ENCODE measurements around the gene LAPTM5. TPM values are rescaled to one million over a fixed set of nuclear protein-coding genes. Genes with fewer than 3 reads are reported as not detected.

LAPTM5 gene
- total and polyA plus RNA-seq, 3 donors from 2014 or later: 2.0 to 46.9 (median 16.3) TPM

DNA sequence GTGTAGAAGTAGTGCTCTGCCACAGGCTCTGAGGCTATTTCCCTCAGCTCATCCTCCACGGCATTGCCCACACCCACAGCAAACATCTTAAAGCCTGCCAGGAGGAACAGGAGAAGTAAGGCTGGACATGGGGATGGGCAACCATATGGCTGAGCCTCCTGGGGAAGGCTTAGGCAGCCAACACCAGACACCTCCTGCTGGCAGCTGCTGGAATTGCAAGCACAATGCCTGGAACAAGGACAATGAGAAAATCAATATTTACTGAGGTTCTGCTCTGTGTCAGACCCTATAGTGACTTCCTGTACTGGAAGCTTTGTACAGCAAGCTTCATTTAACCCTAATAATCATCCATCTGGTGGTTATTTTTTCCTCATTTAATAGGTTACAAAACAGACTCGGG is 42.4 kb downstream of the LAPTM5 start:
- TF ChIP-seq POLR2A (IDR thresholded peaks at IDR 0.05) (no peak), CTCF (IDR thresholded peaks at IDR 0.05) (peak in 2 of 3 experiments; percentile 43 to 46)
- intact Hi-C loops (cut with DNase I; ENCODE audit: low total_unique reads): no loop called here
- 69 to 73% methylated on average over 2 of the region's 2 CpGs for WGBS, 2 donors

GRCh38 chr1:30714536-30715090 is 43.0 kb downstream of the LAPTM5 start:
- intact Hi-C loops (cut with DNase I; ENCODE audit: low total_unique reads): no loop called here
- TF ChIP-seq POLR2A (IDR thresholded peaks at IDR 0.05): no peak
- no peak for TF ChIP-seq CTCF (IDR thresholded peaks at IDR 0.05)
- WGBS, 2 donors: 93 to 95% methylated on average over 8 of the region's 8 CpGs
- no peaks in the 10 kb centered on the region for H3K27me3 ChIP-seq
- no peak overlapping the region for H3K27ac ChIP-seq
- H3K4me3 ChIP-seq: no peak overlapping the region
- H3K4me1 ChIP-seq: peaks cover 7% of the 10 kb centered on the region
- no peaks in the 10 kb centered on the region for H3K9me3 ChIP-seq
- no peaks in the 10 kb centered on the region for H3K36me3 ChIP-seq (ENCODE audit: low read depth, missing control alignments)
- no peak for DNase-seq

More for the DNA sequence above, 42.4 kb downstream of the LAPTM5 start:
- Histone ChIP-seq H3K9me3 (no peaks in the 10 kb centered on the region), H3K36me3 (ENCODE audit: low read depth, missing control alignments) (no peaks in the 10 kb centered on the region), H3K4me1 (peaks cover 9% of the 10 kb centered on the region), H3K4me3 (no peak overlapping the region), H3K27me3 (no peaks in the 10 kb centered on the region), H3K27ac (no peak overlapping the region)
- peak; percentile 30 for DNase-seq

DNA sequence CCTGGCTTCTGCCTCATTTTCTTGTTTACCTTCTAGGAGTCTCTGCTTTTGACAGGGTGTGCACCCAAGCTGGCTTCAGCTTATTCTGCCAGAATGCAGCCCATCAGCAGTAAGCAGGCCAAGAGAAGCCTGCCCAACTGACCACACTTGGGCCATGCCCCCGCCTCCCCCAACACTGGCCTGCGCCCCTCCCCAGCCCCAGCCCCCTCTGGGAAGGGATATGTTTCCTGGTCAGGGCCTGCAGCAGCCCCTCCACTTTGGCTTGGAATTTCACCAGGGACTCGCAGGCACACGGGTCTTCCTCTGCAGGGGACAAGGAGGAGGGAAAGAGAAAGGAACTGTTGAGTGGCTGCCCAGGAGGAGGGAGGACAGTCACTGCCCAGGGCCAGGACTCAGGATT is 43.5 kb downstream of the LAPTM5 start:
- intact Hi-C loops (cut with DNase I; ENCODE audit: low total_unique reads): no loop called here
- Histone ChIP-seq H3K4me3 (no peak overlapping the region), H3K27me3 (no peaks in the 10 kb centered on the region), H3K36me3 (ENCODE audit: low read depth, missing control alignments) (no peaks in the 10 kb centered on the region), H3K4me1 (peaks cover 3% of the 10 kb centered on the region), H3K9me3 (no peaks in the 10 kb centered on the region), H3K27ac (no peak overlapping the region)
- TF ChIP-seq CTCF (IDR thresholded peaks at IDR 0.05): no peak
- no peak for TF ChIP-seq POLR2A (IDR thresholded peaks at IDR 0.05)
- 68 to 71% methylated on average over 4 of the region's 4 CpGs for WGBS, 2 donors
- DNase-seq: no peak

DNA sequence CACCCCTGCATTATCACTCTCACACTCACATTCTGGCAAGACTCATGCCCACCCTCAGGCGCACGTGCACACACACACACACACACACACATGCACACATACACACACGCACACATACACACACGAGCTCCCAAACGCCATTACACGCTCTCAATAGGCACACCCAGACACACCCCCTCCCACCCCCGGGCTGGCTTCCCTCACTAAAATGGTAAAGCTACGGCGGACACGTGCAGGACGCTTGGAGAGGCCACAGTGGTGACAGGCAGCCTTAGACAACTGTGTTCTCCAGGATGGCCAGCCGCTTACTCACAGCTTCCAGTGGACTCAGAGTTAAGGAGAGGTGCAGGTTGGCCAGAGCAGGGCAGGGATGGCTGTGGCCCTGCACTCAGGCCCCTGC is 44.3 kb downstream of the LAPTM5 start:
- no peaks in the 10 kb centered on the region for H3K27me3 ChIP-seq
- H3K4me1 ChIP-seq: no peaks in the 10 kb centered on the region
- intact Hi-C loops (cut with DNase I; ENCODE audit: low total_unique reads): no loop called here
- no peak overlapping the region for H3K4me3 ChIP-seq
- TF ChIP-seq POLR2A (IDR thresholded peaks at IDR 0.05) (no peak), CTCF (IDR thresholded peaks at IDR 0.05) (no peak)
- H3K27ac ChIP-seq: no peak overlapping the region
- WGBS, 2 donors: 57 to 63% methylated on average over 11 to 12 of the region's 12 CpGs
- no peak for DNase-seq
- H3K36me3 ChIP-seq (ENCODE audit: low read depth, missing control alignments): no peaks in the 10 kb centered on the region
- H3K9me3 ChIP-seq: no peaks in the 10 kb centered on the region

GRCh38 chr1:30712583-30712982 is 45.0 kb downstream of the LAPTM5 start:
- Histone ChIP-seq H3K27ac (no peak overlapping the region), H3K27me3 (no peaks in the 10 kb centered on the region), H3K4me3 (no peak overlapping the region), H3K36me3 (ENCODE audit: low read depth, missing control alignments) (no peaks in the 10 kb centered on the region), H3K9me3 (no peaks in the 10 kb centered on the region), H3K4me1 (no peaks in the 10 kb centered on the region)
- no peak for DNase-seq
- 89 to 92% methylated on average over 5 to 6 of the region's 6 CpGs for WGBS, 2 donors
- TF ChIP-seq POLR2A (IDR thresholded peaks at IDR 0.05): no peak
- TF ChIP-seq CTCF (IDR thresholded peaks at IDR 0.05): no peak
- intact Hi-C loops (cut with DNase I; ENCODE audit: low total_unique reads): no loop called here
